K562 (cell line): ENCODE data around the gene DCAF7. TPM values are rescaled to one million over a fixed set of nuclear protein-coding genes. Genes with fewer than 3 reads are reported as not detected.
A peak's percentile ranks its signal among the peaks of the same experiment; 100 is the strongest.

Experiments used
- ARID2 ChIP-seq: fragments of 450-650 bp; IDR thresholded peaks from 2 replicates; pipeline ENCODE4 v1.6.1; 2017; ENCODE audit warnings: antibody characterized with exemption, mild to moderate bottlenecking
- CGGBP1 ChIP-seq: fragments of 250-450 bp; sonication (Bioruptor Pico); IDR thresholded peaks from 2 replicates; pipeline ENCODE4 v1.9.0; 2021; ENCODE audit warnings: mild to moderate bottlenecking
- FOSL1 ChIP-seq: fragments of 200-800 bp; sonication (Bioruptor generic); conservative IDR thresholded peaks from 2 replicates; pipeline ENCODE4 v1.6.1; 2016; ENCODE audit warnings: missing genetic modification characterization, missing compliant biosample characterization
- GABPA ChIP-seq: fragments of 200-800 bp; sonication (Bioruptor generic); conservative IDR thresholded peaks from 2 replicates; pipeline ENCODE4 v1.6.1; 2016; ENCODE audit warnings: low read depth, missing genetic modification characterization, missing compliant biosample characterization
- KAT2B ChIP-seq: IDR thresholded peaks from one replicate; pipeline ENCODE4 v1.6.1; 2012; ENCODE audit warnings: low read depth, mild to moderate bottlenecking, control low read depth, inconsistent platforms, low read length, moderate library complexity
- KDM4B ChIP-seq, 2 experiments: fragments of 450-650 bp in 1 of 2; sonication (generic) in 1 of 2; IDR thresholded peaks; 2 replicates each; pipeline ENCODE4 v1.6.1; 2016 to 2017; ENCODE audit warnings: borderline replicate concordance in 2 of 2, antibody characterized with exemption in 1 of 2, low read depth in 1 of 2, mild to moderate bottlenecking in 1 of 2
- KLF6 ChIP-seq: fragments of 250-450 bp; sonication (Bioruptor Pico); IDR thresholded peaks from 2 replicates; pipeline ENCODE4 v1.4.0; 2020; ENCODE audit warnings: mild to moderate bottlenecking, moderate library complexity, borderline replicate concordance
- NCOA4 ChIP-seq: fragments of 450-650 bp; IDR thresholded peaks from 2 replicates; pipeline ENCODE4 v1.6.1; 2018; ENCODE audit warnings: mild to moderate bottlenecking; ENCODE audit not compliant: partially characterized antibody
- NFE2L1 ChIP-seq: fragments of 450-650 bp; IDR thresholded peaks from 2 replicates; pipeline ENCODE4 v1.6.1; 2016; ENCODE audit warnings: missing genetic modification characterization, low read depth, mild to moderate bottlenecking, missing compliant biosample characterization, moderate library complexity, borderline replicate concordance
- PPARD ChIP-seq: fragments of 250-450 bp; sonication (Bioruptor Pico); IDR thresholded peaks from 2 replicates; pipeline ENCODE4 v1.8.0; 2022; ENCODE audit warnings: inconsistent platforms, mild to moderate bottlenecking, moderate library complexity
- RREB1 ChIP-seq: fragments of 250-450 bp; sonication (Bioruptor Pico); IDR thresholded peaks from 2 replicates; pipeline ENCODE4 v1.4.0; 2020
- SRSF3 ChIP-seq: fragments of 200-400 bp; formaldehyde crosslinking; IDR thresholded peaks from 2 replicates; pipeline ENCODE4 v1.6.1; 2016; ENCODE audit warnings: mild to moderate bottlenecking, low read length, moderate library complexity; ENCODE audit not compliant: insufficient read depth
- TGIF2 ChIP-seq: sonication (generic); formaldehyde crosslinking; IDR thresholded peaks from 2 replicates; pipeline ENCODE4 v1.8.1; 2022; ENCODE audit warnings: mild to moderate bottlenecking, missing genetic modification reagents, moderate library complexity
- ZNF232 ChIP-seq: sonication (generic); formaldehyde crosslinking; IDR thresholded peaks from 2 replicates; pipeline ENCODE4 v1.8.0; 2022; ENCODE audit warnings: mild to moderate bottlenecking, missing genetic modification reagents
- ZNF311 ChIP-seq: fragments of 250-450 bp; sonication (Bioruptor Pico); IDR thresholded peaks from 2 replicates; pipeline ENCODE4 v1.4.0; 2020; ENCODE audit warnings: mild to moderate bottlenecking, moderate library complexity
- ZNF445 ChIP-seq: fragments of 250-450 bp; sonication (Bioruptor Pico); IDR thresholded peaks from 2 replicates; pipeline ENCODE4 v1.4.0; 2020; ENCODE audit warnings: low read depth, mild to moderate bottlenecking, moderate library complexity
- polyA plus RNA-seq, 8 experiments: library from polyadenylated mRNA; depleted of rRNA in 4 of 8; stranded (reverse) in 5 of 8; unstranded in 3 of 8; fragments of >200 nt; fragmentation: Nextera tagmentation in 2 of 8; fragmentation: Illumina TruSeq in 1 of 8; extraction: Ambion mirVana in 2 of 8; extraction: Trizol in 1 of 8; gene quantifications; 2 replicates each; pipeline versions ENCODE4 v1.2.1 to v1.2.3, GENCODE V29; 2011 to 2014; ENCODE audit warnings: inconsistent platforms in 1 of 8, missing spikeins in 1 of 8
- total RNA-seq, 7 experiments: library from RNA; depleted of rRNA in 6 of 7; stranded (reverse); fragments of >200 nt in 6 of 7; fragmentation: Illumina TruSeq in 2 of 7; extraction: Trizol in 2 of 7; gene quantifications; 2 replicates each; pipeline versions ENCODE4 v1.2.1 to v1.2.3, GENCODE V29; 2011 to 2021; ENCODE audit warnings: low replicate concordance in 1 of 7
- TF ChIP-seq, protein P1 (sequence below): conservative IDR thresholded peaks from 2 replicates; pipeline ENCODE4 v1.6.1; 2011; ENCODE audit warnings: low read depth, mild to moderate bottlenecking, low read length; ENCODE audit not compliant: control insufficient read depth
- TF ChIP-seq, protein P2 (sequence below): fragments of 250-450 bp; sonication (Bioruptor Pico); IDR thresholded peaks from 2 replicates; pipeline ENCODE4 v1.8.0; 2022; ENCODE audit warnings: moderate library complexity, mild to moderate bottlenecking, inconsistent platforms

Gene DCAF7
- total and polyA plus RNA-seq, 9 of the 15 experiments (the other 6 are each of a cell fraction or from before 2014, with no cell fraction given) = 30.8 to 123 (median 40.2) TPM

DNA sequence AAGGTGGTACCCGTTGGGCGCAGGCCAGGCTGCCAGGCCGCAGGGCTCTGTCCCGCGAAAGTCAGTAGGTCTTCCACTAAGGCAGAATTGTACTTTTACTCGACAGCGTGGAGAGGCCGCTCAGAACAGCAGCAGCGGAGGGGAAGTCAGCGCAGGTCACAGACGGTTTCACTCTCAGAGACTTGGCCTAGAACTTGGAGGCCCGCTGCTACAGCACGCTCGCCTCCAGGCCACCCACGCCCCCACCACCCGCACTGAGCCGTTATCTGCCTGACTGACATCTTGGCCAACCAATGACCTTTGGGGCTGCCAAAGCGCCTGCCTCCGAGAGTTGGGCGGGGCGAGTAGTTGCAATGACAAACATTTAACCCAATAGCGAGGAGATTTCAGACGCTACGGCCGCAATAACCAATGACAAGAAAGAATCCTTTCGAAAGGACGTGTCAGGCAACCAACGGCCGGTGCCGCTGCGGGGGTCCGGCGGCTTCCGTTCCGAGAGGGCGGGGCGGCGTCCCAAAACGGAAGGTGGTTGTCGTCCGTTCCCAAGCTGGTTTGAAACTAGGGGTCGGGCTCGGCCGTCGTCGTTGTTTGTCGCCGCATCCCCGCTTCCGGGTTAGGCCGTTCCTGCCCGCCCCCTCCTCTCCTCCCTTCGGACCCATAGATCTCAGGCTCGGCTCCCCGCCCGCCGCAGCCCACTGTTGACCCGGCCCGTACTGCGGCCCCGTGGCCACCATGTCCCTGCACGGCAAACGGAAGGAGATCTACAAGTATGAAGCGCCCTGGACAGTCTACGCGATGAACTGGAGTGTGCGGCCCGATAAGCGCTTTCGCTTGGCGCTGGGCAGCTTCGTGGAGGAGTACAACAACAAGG, at the start of gene DCAF7 (continued):
- TF ChIP-seq PPARD = no peak
- TF ChIP-seq NCOA4 = no peak
- peak; percentile 98 for TF ChIP-seq GABPA (tag)
- TF ChIP-seq FOSL1 (tag) = no peak
- TF ChIP-seq KAT2B = no peak
- no peak for TF ChIP-seq CGGBP1 (CRISPR knock-in tag)
- no peak for TF ChIP-seq ARID2
- TF ChIP-seq TGIF2 (CRISPR knock-in tag) = no peak
- no peak for TF ChIP-seq ZNF311 (CRISPR knock-in tag)
- 0 out of 2 replicates have a peak, but pooled peaks have one; percentile 55 for TF ChIP-seq SRSF3
- TF ChIP-seq, protein P1, sequence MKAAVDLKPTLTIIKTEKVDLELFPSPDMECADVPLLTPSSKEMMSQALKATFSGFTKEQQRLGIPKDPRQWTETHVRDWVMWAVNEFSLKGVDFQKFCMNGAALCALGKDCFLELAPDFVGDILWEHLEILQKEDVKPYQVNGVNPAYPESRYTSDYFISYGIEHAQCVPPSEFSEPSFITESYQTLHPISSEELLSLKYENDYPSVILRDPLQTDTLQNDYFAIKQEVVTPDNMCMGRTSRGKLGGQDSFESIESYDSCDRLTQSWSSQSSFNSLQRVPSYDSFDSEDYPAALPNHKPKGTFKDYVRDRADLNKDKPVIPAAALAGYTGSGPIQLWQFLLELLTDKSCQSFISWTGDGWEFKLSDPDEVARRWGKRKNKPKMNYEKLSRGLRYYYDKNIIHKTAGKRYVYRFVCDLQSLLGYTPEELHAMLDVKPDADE = peak; percentile 31; the same call in 1 of the 2 replicates
- no peak for TF ChIP-seq ZNF445 (CRISPR knock-in tag)
- TF ChIP-seq KDM4B (IDR thresholded peaks at IDR 0.05; ENCODE audit: borderline replicate concordance in 2 of 2, low read depth in 1 of 2) = peak in 1 of 2 experiments; percentile 37; a peak in 2 of 4 replicates
- TF ChIP-seq KLF6 (CRISPR knock-in tag) = no peak
- TF ChIP-seq ZNF232 (CRISPR knock-in tag) = 0 out of 2 replicates have a peak, but pooled peaks have one; percentile 83
- TF ChIP-seq RREB1 = no peak
- TF ChIP-seq NFE2L1 (tag) = no peak
- TF ChIP-seq, protein P2, sequence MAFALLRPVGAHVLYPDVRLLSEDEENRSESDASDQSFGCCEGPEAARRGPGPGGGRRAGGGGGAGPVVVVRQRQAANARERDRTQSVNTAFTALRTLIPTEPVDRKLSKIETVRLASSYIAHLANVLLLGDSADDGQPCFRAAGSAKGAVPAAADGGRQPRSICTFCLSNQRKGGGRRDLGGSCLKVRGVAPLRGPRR = no peak
